KG1 (cell line): ENCODE data around the gene BCAN.

Experiments used
- DNase-seq: peaks from one replicate; lab custom pipeline; 2025; lab: John Stamatoyannopoulos, UW

BCAN gene

DNA sequence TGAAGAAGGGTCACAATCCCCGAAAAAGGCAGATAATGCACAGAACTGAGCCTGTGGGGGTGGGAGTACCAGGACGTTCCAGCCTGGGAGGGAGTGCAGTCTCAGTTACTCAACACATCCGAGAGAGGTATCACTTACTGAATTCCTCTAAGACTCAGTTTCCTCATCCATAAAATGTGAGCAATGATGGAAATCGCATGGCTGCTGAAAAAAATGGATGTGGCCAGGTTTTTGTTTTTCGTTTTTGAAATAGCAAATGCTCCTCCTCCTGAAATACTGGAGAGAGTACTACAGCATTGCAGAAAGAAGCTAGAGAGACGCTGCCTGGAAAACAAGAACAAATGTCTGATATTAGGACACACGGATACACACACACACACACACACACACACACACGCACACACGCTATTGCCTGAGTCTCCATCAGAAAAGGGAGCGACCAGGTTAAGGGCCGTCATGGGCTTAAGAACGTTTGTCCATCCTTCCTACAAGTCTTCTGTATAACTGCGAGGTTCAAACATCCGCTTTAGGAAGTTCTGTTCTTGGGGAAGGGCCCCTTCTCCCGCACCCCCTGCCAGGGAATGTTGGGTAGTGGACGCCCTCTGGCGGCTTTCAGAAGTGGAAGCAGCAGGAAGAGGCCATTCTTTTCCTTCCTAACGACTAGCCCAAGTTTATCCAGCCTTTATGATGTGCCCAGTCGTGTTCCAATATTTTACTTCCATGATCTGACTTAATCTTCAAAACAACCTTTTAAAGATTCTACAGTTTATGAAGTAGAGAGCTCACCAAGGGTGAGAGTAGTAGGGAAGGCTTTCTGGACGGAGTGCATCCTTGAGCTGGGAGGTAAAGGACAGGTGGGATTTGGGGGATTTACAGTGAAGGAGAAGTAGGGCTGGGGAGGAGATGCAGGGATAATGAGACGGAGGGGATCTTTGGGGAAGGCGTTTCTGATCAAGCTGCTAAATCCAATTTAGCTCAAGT, 36.0 kb downstream of the BCAN start:
- peak; percentile 51 for DNase-seq

DNA sequence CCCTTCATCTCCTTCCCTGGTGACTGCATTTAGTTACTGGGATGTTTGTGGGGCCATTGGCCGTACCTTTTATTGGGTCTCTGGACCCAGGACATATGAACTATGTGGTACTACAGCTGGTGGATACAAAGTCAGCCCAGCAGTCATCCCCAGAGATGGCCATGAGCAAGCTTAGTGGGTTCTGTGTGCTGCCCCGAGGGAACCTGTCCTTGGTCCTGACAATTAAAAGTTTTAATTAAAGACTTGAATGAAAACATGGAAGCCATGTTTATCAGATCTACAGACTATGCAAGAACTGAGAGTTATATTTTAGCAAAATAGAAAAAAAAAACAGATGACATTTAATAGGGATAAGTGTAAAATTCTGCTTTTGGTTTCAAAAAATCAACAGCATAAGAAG, 38.1 kb downstream of the BCAN start:
- DNase-seq = no peak

GRCh38 chr1:156681196-156681960, 39.5 kb downstream of the BCAN start:
- DNase-seq = no peak

- no peak for DNase-seq
Observed at GRCh38 chr1:156682166-156682890, 40.4 kb downstream of the BCAN start.

DNA sequence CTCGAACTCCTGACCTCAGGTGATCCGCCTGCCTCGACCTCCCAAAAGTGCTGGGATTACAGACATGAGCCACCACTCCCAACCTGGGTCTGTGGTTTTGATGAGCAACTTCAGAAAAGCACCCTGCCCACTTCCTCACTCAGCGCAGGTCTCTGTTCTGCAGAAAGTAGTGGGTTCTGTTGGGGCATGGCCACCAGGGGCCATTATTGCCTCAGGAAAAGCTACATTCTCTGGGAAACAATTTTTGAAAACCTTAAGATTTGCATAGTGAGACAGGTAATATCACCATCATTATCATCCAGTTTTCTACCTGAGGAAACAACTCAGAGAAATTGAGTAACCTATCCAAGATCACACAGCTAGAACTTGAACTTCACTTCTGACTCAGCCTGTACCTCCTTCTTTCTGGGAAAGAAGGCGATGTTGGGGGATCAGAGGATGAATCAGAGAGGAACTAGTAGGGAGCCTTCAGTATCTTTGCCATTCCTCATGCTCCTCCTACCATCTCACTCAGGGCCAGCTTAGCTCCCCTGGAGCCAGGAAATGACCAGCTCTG, 42.4 kb downstream of the BCAN start:
- DNase-seq = no peak

DNA sequence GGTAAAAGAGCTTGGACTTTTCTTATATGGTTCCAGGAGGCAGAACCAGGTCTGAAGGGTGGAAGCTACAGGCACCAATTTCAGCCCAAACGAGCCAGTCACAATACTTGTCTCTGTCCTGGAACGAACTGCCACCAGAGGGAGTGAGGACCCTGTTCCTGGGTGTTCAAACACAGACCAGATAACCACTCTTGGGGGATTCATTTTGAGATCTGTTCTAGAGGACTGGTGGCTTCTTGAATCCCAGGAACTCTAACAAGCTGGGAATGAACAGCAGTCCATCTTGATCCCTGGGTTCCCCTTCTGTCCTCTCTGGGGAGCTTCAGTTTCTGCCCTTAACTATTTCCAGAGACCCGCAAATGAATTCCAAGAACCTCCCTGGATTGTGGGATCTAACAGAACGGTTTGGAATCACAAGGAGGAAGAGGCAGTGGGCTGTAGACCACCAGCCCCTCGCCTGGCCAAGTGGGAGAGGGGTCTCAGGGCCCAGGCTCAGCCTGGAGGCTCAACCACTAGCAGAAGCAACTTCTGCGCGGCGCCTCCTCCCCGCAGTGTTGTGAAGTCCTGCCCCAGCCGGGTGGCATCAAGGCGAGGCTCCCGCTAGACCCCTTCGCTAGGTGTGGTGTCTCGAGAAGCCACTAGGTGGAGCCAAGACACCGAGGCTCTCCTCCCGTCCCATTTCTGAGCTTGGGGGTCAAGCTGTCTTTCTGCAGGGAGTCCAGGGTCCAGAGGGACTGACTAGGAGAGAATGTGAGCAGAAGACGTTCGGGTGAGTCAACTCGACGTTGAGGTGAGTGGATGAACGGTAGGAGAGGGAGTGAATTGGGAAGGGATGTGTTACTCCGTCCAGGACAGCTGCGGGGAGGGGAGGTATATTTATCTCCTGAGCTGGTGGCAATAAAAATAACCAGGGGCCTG, 47.4 kb downstream of the BCAN start:
- DNase-seq = peak; percentile 61

- DNase-seq = no peak
Observed at GRCh38 chr1:156689953-156690674, 48.2 kb downstream of the BCAN start.

DNA sequence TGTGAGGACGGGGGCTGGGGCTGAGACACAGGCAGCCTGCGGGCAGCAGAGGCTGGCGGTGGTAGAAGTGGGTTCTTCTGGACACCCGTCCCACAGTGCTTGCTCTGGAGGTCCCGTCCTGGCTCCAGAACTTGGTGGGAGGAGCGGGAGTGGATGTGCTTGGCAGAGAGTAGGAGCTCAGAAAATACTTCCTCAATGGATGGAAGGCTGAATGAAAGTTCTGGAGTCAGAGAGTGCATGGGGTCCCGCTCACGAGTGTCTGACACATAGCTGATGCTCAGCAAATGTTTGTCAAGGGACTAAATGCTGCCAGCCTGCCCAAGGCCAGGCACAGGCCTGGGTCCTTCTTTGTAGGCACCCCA, 48.7 kb downstream of the BCAN start:
- DNase-seq = no peak

DNA sequence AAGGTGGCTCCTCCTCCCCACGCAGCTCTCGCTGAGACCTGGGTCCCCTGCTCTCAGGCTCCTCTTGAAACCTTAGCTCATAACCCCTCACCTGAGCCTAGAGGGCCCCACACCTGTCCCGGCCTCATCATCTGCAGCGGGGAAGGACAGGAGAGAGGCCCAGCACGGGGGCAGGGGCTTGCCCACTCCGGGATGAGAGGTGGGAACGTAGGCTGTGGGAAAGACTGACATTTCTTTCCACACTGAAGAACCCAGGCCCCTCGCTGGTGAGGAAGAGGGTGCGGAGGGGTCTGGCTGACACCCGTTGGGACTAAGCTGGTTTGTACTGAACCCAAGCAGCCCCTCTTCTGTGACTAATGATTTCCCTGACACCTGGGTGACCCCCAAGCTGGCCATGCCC, 49.3 kb downstream of the BCAN start:
- DNase-seq = no peak

DNA sequence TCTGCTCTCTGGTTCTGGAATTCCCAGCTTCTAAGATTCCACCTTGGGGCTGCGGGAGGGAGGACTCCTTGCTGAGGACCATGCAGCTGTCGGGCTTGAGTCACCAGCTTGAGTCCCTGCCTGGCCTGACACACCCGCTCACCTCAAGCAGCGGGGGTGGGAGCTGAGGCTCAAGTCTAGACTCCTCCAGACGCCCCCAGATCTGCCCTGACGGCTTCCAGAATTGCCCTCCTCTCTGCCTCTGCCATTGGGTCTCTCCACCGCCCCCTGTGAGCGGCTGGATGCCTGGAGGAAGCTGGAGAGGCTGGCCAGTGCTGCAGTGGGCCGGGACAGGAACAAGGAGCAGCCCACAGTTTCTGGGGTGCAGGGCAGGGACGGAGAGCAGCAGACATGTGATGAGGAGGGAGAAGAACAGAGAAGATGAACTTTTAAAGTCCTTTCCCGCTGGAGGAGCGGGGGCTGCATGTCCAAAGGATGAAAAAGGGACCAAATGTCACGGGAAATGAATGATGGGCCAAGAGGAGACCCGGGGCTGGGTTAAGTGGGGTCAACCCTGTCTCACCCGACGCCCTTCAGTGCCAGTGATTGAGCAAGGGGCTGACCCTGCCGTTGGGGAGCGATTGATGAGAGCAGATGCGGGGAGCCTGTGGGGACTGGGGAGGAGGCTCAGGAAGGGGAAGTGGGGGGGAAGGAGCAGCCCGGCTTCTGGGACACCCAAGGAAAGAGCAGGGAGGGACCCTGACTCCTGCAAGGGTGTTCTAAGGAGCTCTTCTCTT, 49.9 kb downstream of the BCAN start:
- DNase-seq = no peak

- DNase-seq = no peak
Observed at GRCh38 chr1:156692441-156692924, 50.6 kb downstream of the BCAN start.

- no peak for DNase-seq
Observed at GRCh38 chr1:156692925-156693847, 51.3 kb downstream of the BCAN start.

GRCh38 chr1:156693848-156694689, 52.2 kb downstream of the BCAN start:
- no peak for DNase-seq

DNA sequence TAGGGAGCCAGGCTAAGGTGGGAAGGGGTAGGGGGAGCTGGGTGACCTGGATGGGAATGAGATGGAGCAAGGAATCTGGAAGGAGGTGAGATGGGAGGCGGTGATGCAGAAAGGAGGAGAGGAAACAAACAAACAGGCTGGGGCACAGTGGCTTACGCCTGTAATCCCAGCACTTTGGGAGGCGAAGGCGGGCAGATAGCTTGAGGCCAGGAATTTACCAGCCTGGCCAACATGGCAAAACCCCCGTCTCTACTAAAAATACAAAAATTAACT, 52.7 kb downstream of the BCAN start:
- no peak for DNase-seq

- no peak for DNase-seq
Observed at GRCh38 chr1:156696755-156697154, 54.8 kb downstream of the BCAN start.

- DNase-seq = no peak
Observed at GRCh38 chr1:156697481-156697880, 55.6 kb downstream of the BCAN start.

DNA sequence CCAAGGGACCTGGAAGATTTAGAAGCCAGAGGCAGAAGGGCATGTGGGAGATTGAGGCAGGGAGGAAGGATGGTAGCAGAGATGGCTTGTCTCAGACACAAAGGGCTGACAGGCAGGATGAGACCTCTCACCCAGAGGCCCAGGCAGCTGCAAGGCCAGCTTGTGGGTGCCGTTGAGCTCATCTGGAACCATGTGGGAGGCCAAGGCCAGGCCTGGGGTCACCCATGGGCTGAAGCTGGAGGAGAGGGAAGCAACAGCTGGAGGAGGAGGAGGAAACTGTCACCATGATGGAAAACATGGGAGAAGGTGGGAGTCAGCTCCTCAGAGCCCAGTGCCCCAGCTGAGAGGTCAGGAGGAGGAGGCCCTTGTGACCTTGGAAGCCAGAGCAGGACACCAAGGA, 57.1 kb downstream of the BCAN start:
- no peak for DNase-seq
